ENCODE measurements around the gene HECTD4. TPM values are rescaled to one million over a fixed set of nuclear protein-coding genes. Genes with fewer than 3 reads are reported as not detected.

The HECTD4 gene
- total RNA-seq, 4 donors from 2014 or later: 28.2 to 54.4 (median 33.7) TPM

DNA sequence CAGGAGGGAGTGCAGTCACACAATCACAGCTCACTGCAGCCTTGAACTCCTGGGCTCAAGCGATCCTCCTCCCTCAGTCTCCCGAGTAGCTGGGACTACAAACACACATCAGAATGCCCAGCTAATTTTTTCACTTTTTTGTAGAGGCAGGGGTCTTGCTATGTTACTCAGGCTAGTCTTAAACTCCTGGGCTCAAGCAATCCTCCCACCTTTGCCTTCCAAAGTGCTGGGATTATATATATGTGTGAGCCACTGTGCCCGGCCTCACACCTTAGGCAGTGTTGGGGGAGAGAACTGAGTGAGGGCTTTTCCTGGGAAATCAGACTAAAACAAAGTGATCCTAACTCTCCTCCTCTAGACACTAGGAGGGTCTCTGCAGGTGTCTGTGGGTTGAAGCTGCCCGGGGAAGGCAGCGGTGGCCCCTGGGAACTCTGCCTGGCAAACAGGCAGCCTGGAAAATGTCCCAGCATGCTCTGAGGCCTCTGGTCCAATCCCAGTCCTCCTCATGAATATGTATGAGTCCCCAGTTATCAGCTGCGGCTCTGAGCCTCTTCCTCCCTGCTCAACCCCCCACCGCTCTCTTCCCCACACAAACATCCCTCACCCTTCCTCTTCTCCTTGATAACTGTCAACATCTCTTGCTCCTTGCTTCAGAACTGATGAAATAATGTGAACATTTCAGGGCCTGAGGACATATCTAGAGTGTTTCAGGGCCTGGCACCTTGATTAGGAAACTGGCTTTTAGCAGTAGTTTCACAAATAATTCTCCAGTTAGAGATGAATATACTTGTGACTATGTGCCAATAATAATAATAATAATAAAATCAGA is 265.8 kb downstream of the HECTD4 start:
- TF ChIP-seq, protein P1, sequence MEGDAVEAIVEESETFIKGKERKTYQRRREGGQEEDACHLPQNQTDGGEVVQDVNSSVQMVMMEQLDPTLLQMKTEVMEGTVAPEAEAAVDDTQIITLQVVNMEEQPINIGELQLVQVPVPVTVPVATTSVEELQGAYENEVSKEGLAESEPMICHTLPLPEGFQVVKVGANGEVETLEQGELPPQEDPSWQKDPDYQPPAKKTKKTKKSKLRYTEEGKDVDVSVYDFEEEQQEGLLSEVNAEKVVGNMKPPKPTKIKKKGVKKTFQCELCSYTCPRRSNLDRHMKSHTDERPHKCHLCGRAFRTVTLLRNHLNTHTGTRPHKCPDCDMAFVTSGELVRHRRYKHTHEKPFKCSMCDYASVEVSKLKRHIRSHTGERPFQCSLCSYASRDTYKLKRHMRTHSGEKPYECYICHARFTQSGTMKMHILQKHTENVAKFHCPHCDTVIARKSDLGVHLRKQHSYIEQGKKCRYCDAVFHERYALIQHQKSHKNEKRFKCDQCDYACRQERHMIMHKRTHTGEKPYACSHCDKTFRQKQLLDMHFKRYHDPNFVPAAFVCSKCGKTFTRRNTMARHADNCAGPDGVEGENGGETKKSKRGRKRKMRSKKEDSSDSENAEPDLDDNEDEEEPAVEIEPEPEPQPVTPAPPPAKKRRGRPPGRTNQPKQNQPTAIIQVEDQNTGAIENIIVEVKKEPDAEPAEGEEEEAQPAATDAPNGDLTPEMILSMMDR (IDR thresholded peaks at IDR 0.05; ENCODE audit: low read depth): no peak

DNA sequence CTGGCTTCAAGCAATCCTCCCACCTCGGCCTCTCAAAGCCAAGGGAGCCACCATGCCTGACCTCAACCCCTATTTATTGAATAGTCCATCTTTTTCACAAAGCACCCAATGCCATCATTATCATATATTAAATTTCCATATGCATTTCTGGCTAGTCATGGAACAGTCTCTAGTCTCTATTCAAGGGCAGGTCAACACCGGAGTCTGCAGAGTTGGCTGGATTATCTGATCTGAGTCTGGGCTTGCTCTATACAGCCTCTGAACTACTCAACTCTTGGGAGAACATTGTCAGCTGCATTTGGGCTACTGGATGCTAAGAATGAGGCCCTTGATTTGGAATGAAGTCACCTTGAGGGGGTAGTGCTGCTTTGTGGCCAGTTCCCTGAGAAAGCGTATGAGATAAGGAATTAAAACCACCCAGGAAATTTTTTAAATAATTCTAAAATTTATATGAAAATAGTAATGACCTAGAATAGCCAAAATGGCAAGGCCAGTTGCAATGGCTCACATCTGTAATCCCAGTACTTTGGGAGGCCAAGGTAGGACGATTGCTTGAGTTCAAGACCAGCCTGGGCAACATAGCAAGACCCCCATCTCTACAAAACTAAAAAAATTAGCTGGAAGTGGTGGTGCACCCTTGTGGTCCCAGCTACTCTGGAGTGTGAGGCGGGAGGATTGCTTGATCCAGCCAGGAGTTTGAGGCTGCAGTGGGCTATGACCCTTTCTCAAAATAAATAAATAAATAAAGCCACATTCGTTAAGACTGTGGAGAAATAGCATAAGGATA is 266.8 kb downstream of the HECTD4 start:
- TF ChIP-seq, protein P1 (IDR thresholded peaks at IDR 0.05; ENCODE audit: low read depth): no peak

DNA sequence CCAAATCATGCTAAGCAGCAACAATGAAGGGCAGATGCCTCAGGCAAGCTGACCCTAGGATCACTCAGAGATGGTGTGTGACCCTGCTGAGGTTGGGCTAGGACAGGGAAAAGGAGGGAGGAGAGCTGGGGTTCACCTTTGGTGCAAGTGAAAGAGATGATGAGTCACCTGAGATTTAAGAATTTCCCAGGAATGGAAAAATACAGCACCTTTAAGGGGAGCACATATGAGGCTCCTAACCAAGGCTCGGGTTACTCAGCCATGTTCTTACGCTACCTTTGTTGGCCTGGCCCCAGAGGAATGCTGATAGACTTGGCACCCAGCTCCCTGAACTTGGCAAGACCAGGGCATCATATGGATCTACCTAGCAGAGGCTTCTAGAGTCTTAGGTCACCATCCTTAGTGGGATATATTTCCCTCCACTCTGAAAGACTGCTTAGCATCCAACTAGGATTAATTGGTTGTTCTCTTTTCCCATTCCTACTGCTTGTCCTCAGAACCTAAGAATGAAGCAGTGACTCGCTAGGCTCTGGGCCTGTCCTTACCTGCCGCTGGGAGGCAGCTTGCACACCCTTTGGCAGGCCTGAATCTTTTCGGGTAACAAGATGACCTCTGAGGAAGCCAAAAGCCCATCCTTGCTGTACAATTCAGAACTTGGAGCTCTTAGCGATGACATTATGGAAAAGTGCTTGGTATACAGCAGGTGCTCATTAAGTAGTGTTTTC is 269.7 kb downstream of the HECTD4 start:
- TF ChIP-seq, protein P1 (IDR thresholded peaks at IDR 0.05; ENCODE audit: low read depth): no peak

DNA sequence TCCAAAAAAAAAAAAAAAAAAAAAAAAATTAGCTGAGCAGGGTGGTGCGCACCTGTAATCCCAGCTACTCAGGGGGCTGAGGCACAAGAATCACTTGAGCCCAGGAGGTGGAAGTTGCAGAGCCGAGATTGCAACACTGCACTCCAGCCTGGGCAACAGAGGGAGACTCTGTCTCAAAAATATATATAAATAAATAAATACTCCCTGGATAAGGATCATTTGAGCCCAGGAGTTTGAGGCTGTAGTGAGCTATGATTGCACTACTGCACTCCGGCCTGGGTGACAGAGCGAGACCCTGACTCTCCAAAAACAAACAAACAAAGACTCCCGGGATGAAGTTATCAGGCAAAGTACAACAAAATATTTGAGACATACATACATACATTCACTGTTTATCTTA is 270.3 kb downstream of the HECTD4 start:
- TF ChIP-seq, protein P1 (IDR thresholded peaks at IDR 0.05; ENCODE audit: low read depth): no peak

Small RNAs within 50 kb of the gene (small RNA-seq; reads per million reads assigned to genes)
- 0.49 reads per million for gene RF00019

Other genes starting within 250 kb of the HECTD4 start
- 1,000 to 10,000 TPM; 1,581 to 1,626 (median 1,603) TPM for gene RPL6, start 27.2 kb upstream of the HECTD4 start, total RNA-seq
- gene PTPN11, start 36.5 kb upstream of the HECTD4 start, total RNA-seq: 100 to 1,000 TPM; 124 to 245 (median 169) TPM